ENCODE measurements around the gene ABR.

The ABR gene

GRCh38 chr17:1036171-1036844 lies 143.5 kb downstream of the ABR start:
- in situ Hi-C loops (cut with HindIII; ENCODE audit: low sequenced_read_pairs), result no loop called here

- in situ Hi-C loops (cut with HindIII; ENCODE audit: low sequenced_read_pairs), result no loop called here
Measured at GRCh38 chr17:1035546-1036170, 144.1 kb downstream of the ABR start.

GRCh38 chr17:1034652-1035210 lies 145.1 kb downstream of the ABR start:
- in situ Hi-C loops (cut with HindIII; ENCODE audit: low sequenced_read_pairs), result no loop called here

GRCh38 chr17:1033503-1033902 lies 146.3 kb downstream of the ABR start:
- in situ Hi-C loops (cut with HindIII; ENCODE audit: low sequenced_read_pairs), result no loop called here

GRCh38 chr17:1032391-1032790 lies 147.4 kb downstream of the ABR start:
- in situ Hi-C loops (cut with HindIII; ENCODE audit: low sequenced_read_pairs), result no loop called here

- in situ Hi-C loops (cut with HindIII; ENCODE audit: low sequenced_read_pairs), result no loop called here
Measured at GRCh38 chr17:1031711-1032110, 148.1 kb downstream of the ABR start.

GRCh38 chr17:1030684-1031532 lies 148.9 kb downstream of the ABR start:
- in situ Hi-C loops (cut with HindIII; ENCODE audit: low sequenced_read_pairs), result no loop called here

GRCh38 chr17:1029922-1030644 lies 149.7 kb downstream of the ABR start:
- in situ Hi-C loops (cut with HindIII; ENCODE audit: low sequenced_read_pairs), result no loop called here

GRCh38 chr17:1029196-1029921 lies 150.4 kb downstream of the ABR start:
- in situ Hi-C loops (cut with HindIII; ENCODE audit: low sequenced_read_pairs), result no loop called here

- in situ Hi-C loops (cut with HindIII; ENCODE audit: low sequenced_read_pairs), result no loop called here
Measured at GRCh38 chr17:1027044-1027443, 152.7 kb downstream of the ABR start.

- in situ Hi-C loops (cut with HindIII; ENCODE audit: low sequenced_read_pairs), result no loop called here
Measured at GRCh38 chr17:1026599-1026975, 153.2 kb downstream of the ABR start.

GRCh38 chr17:1025733-1026598 lies 153.8 kb downstream of the ABR start:
- in situ Hi-C loops (cut with HindIII; ENCODE audit: low sequenced_read_pairs), result no loop called here

- in situ Hi-C loops (cut with HindIII; ENCODE audit: low sequenced_read_pairs), result no loop called here
Measured at GRCh38 chr17:1024076-1024475, 155.7 kb downstream of the ABR start.

- in situ Hi-C loops (cut with HindIII; ENCODE audit: low sequenced_read_pairs), result no loop called here
Measured at GRCh38 chr17:1022278-1023024, 157.3 kb downstream of the ABR start.

- in situ Hi-C loops (cut with HindIII; ENCODE audit: low sequenced_read_pairs), result no loop called here
Measured at GRCh38 chr17:1021147-1021546, 158.6 kb downstream of the ABR start.

GRCh38 chr17:1019451-1019850 lies 160.3 kb downstream of the ABR start:
- in situ Hi-C loops (cut with HindIII; ENCODE audit: low sequenced_read_pairs), result no loop called here

GRCh38 chr17:1018547-1018946 lies 161.2 kb downstream of the ABR start:
- in situ Hi-C loops (cut with HindIII; ENCODE audit: low sequenced_read_pairs), result no loop called here

- in situ Hi-C loops (cut with HindIII; ENCODE audit: low sequenced_read_pairs), result no loop called here
Measured at GRCh38 chr17:1013729-1014090, 166.1 kb downstream of the ABR start.
